Nephron progenitor cell (in vitro differentiated cells): ENCODE measurements around the gene ARHGEF26.

Experiments
- DNase-seq: peaks from one replicate; pipeline ENCODE4 v3.0.0; 2021
- H3K27ac Mint-ChIP-seq: 2 replicates; pipeline ENCODE4 v1.8.0; 2021; ENCODE audit warnings: mild to moderate bottlenecking, moderate library complexity, mixed read lengths
- H3K27me3 Mint-ChIP-seq: 2 replicates; pipeline ENCODE4 v1.8.0; 2021; ENCODE audit warnings: mild to moderate bottlenecking, low read depth, mixed read lengths; ENCODE audit not compliant: poor library complexity
- H3K36me3 Mint-ChIP-seq: 2 replicates; pipeline ENCODE4 v1.8.0; 2021; ENCODE audit warnings: low read depth, mixed read lengths
- H3K4me1 Mint-ChIP-seq: 2 replicates; pipeline ENCODE4 v1.8.0; 2021; ENCODE audit warnings: mixed read lengths
- H3K4me3 Mint-ChIP-seq: 2 replicates; pipeline ENCODE4 v1.8.0; 2021; ENCODE audit warnings: mild to moderate bottlenecking, moderate library complexity, mixed read lengths
- H3K9me3 Mint-ChIP-seq: 2 replicates; pipeline ENCODE4 v1.8.0; 2021; ENCODE audit warnings: mild to moderate bottlenecking, moderate library complexity, mixed read lengths
- CTCF ChIP-seq: fragments of 200-600 bp; sonication (generic); IDR thresholded peaks from 2 replicates; pipeline ENCODE4 v1.5.0; 2021; ENCODE audit warnings: antibody characterized with exemption

Gene ARHGEF26

GRCh38 chr3:154210986-154211385, 89.8 kb downstream of the ARHGEF26 start:
- H3K27me3 Mint-ChIP-seq, result no peaks in the 10 kb centered on the region
- DNase-seq, result no peak
- H3K4me3 Mint-ChIP-seq, result no peak overlapping the region
- peaks cover 83% of the 10 kb centered on the region for H3K36me3 Mint-ChIP-seq
- H3K27ac Mint-ChIP-seq, result no peak overlapping the region
- no peak for TF ChIP-seq CTCF
- H3K9me3 Mint-ChIP-seq, result peaks cover 64% of the 10 kb centered on the region
- H3K4me1 Mint-ChIP-seq, result no peaks in the 10 kb centered on the region

- no peak overlapping the region for H3K4me3 Mint-ChIP-seq
- no peak overlapping the region for H3K27ac Mint-ChIP-seq
- peaks cover 60% of the 10 kb centered on the region for H3K36me3 Mint-ChIP-seq
- no peak for TF ChIP-seq CTCF
- H3K9me3 Mint-ChIP-seq, result peaks cover 40% of the 10 kb centered on the region
- no peak for DNase-seq
- peaks cover 2% of the 10 kb centered on the region for H3K27me3 Mint-ChIP-seq
- peaks cover 16% of the 10 kb centered on the region for H3K4me1 Mint-ChIP-seq
These were observed 93.1 kb downstream of the ARHGEF26 start for GRCh38 chr3:154214306-154214705.

- no peak for DNase-seq
- H3K4me3 Mint-ChIP-seq, result no peak overlapping the region
- H3K36me3 Mint-ChIP-seq, result peaks cover 43% of the 10 kb centered on the region
- peaks cover 26% of the 10 kb centered on the region for H3K4me1 Mint-ChIP-seq
- H3K27me3 Mint-ChIP-seq, result peaks cover 2% of the 10 kb centered on the region
- TF ChIP-seq CTCF, result no peak
- H3K9me3 Mint-ChIP-seq, result peaks cover 26% of the 10 kb centered on the region
- peak overlapping the region; percentile 98 for H3K27ac Mint-ChIP-seq
These were observed 96.5 kb downstream of the ARHGEF26 start for GRCh38 chr3:154217671-154218070.

- H3K27ac Mint-ChIP-seq, result no peak overlapping the region
- TF ChIP-seq CTCF, result no peak
- no peak for DNase-seq
- no peak overlapping the region for H3K4me3 Mint-ChIP-seq
- peaks cover 34% of the 10 kb centered on the region for H3K36me3 Mint-ChIP-seq
- peaks cover 2% of the 10 kb centered on the region for H3K27me3 Mint-ChIP-seq
- peaks cover 22% of the 10 kb centered on the region for H3K9me3 Mint-ChIP-seq
- peaks cover 27% of the 10 kb centered on the region for H3K4me1 Mint-ChIP-seq
These were observed 97.5 kb downstream of the ARHGEF26 start for GRCh38 chr3:154218728-154219127.

GRCh38 chr3:154220462-154220861, 99.3 kb downstream of the ARHGEF26 start:
- no peak for DNase-seq
- H3K9me3 Mint-ChIP-seq, result peaks cover 9% of the 10 kb centered on the region
- H3K36me3 Mint-ChIP-seq, result peaks cover 20% of the 10 kb centered on the region
- H3K4me1 Mint-ChIP-seq, result peaks cover 41% of the 10 kb centered on the region
- peaks cover 2% of the 10 kb centered on the region for H3K27me3 Mint-ChIP-seq
- H3K27ac Mint-ChIP-seq, result peak overlapping the region; percentile 90
- H3K4me3 Mint-ChIP-seq, result no peak overlapping the region
- TF ChIP-seq CTCF, result no peak

GRCh38 chr3:154223519-154223918, 102.3 kb downstream of the ARHGEF26 start:
- peaks cover 44% of the 10 kb centered on the region for H3K4me1 Mint-ChIP-seq
- no peak overlapping the region for H3K27ac Mint-ChIP-seq
- H3K27me3 Mint-ChIP-seq, result peaks cover 2% of the 10 kb centered on the region
- no peaks in the 10 kb centered on the region for H3K9me3 Mint-ChIP-seq
- no peak for DNase-seq
- peaks cover 7% of the 10 kb centered on the region for H3K36me3 Mint-ChIP-seq
- no peak for TF ChIP-seq CTCF
- no peak overlapping the region for H3K4me3 Mint-ChIP-seq
